Gastroesophageal sphincter (tissue), 4 donors: Measurements from ENCODE around the gene RRAGC. TPM values are rescaled to one million over a fixed set of nuclear protein-coding genes. Genes with fewer than 3 reads are reported as not detected.
A peak's percentile ranks its signal among the peaks of the same experiment; 100 is the strongest.

Experiments
- ATAC-seq: fragments of 150-250 bp; one replicate; pipeline ENCODE4 v1.9.1; 2016; ENCODE audit warnings: mild to moderate bottlenecking, moderate library complexity
- H3K27ac ChIP-seq, 4 donors: fragments of 200-600 bp; sonication (generic) in 3 of 4; 1 replicate in 3 of 4; 2 replicates in 1 of 4; pipeline ENCODE4 v1.5.1; 2016 to 2019
- H3K27me3 ChIP-seq: fragments of 200-600 bp; sonication (generic); one replicate; pipeline ENCODE4 v1.5.1; 2019
- H3K36me3 ChIP-seq, 2 donors: fragments of 200-600 bp; sonication (generic); one replicate each; pipeline ENCODE4 v1.5.1; 2019; ENCODE audit warnings: control low read depth in 1 of 2
- H3K4me1 ChIP-seq, 3 donors: fragments of 200-600 bp; sonication (generic); 1 replicate in 2 of 3; 2 replicates in 1 of 3; pipeline ENCODE4 v1.5.1; 2016 to 2019; ENCODE audit warnings: control low read depth in 2 of 3
- H3K4me3 ChIP-seq, 2 donors: fragments of 200-600 bp; sonication (generic); one replicate each; pipeline ENCODE4 v1.5.1; 2019; ENCODE audit warnings: mild to moderate bottlenecking in 1 of 2, moderate library complexity in 1 of 2
- H3K9me3 ChIP-seq, 3 donors: fragments of 200-600 bp; sonication (generic); one replicate each; pipeline ENCODE4 v1.5.1; 2017 to 2019; ENCODE audit warnings: control low read depth in 2 of 3
- CTCF ChIP-seq, 4 experiments: fragments of 200-600 bp in 2 of 4; fragments of 450-650 bp in 2 of 4; sonication (generic) in 1 of 4; IDR thresholded peaks; one replicate each; pipeline ENCODE4 v1.5.1; 2017 to 2019; ENCODE audit warnings: antibody characterized with exemption in 4 of 4, mild to moderate bottlenecking in 2 of 4, moderate library complexity in 2 of 4
- EP300 ChIP-seq: sonication (generic); formaldehyde crosslinking; IDR thresholded peaks from one replicate; pipeline ENCODE4 v1.6.1; 2017; ENCODE audit warnings: antibody characterized with exemption, mild to moderate bottlenecking
- POLR2A ChIP-seq, 2 donors: fragments of 450-650 bp; IDR thresholded peaks; one replicate each; pipeline ENCODE4 v1.6.1; 2017; ENCODE audit warnings: antibody characterized with exemption in 2 of 2, mild to moderate bottlenecking in 2 of 2, moderate library complexity in 1 of 2
- POLR2AphosphoS5 ChIP-seq: sonication (generic); formaldehyde crosslinking; IDR thresholded peaks from one replicate; pipeline ENCODE4 v1.6.1; 2017; ENCODE audit warnings: antibody characterized with exemption
- WGBS, 2 donors: methylation state at CpG; one replicate each; pipeline ENCODE4 v1.1.5; 2018; ENCODE audit warnings: low coverage in 1 of 2; 5-methylcytosine and 5-hydroxymethylcytosine counted together
- total RNA-seq, 4 donors: library from RNA; depleted of rRNA; stranded (reverse); fragments of >200 nt; gene quantifications; one replicate each; pipeline ENCODE4 v1.1.0, GENCODE V29; 2016

Gene RRAGC
- total RNA-seq, 4 donors from 2014 or later = 19.5 to 25.0 (median 20.5) TPM

- H3K36me3 ChIP-seq = no peaks in the 10 kb centered on the region
- peak; percentile 61 for ATAC-seq
- peaks cover 92% of the 10 kb centered on the region for H3K27me3 ChIP-seq
- H3K4me1 ChIP-seq = peaks cover 0 to 21% (median 0%) of the 10 kb centered on the region in 3 donors
- peaks cover 0 to 27% (median 0%) of the 10 kb centered on the region in 3 donors for H3K9me3 ChIP-seq
- no peak overlapping the region for H3K27ac ChIP-seq
- H3K4me3 ChIP-seq = peak overlapping the region in 1 of 2 donors; percentile 38
- TF ChIP-seq CTCF (IDR thresholded peaks at IDR 0.05) (peak in 3 of 4 experiments; percentile 47 to 82 (median 63)), EP300 (no peak)
- WGBS, 2 donors = 0 to 3% methylated on average over 2 to 18 of the region's 70 CpGs
These were observed 41.2 kb downstream of the RRAGC start for GRCh38 chr1:38818175-38818976.

- no peak overlapping the region for H3K27ac ChIP-seq
- WGBS, 2 donors = 72 to 80% methylated on average over 2 to 3 of the region's 45 CpGs
- TF ChIP-seq POLR2AphosphoS5 = no peak
- TF ChIP-seq EP300 = no peak
- TF ChIP-seq POLR2A (IDR thresholded peaks at IDR 0.05) = no peak
- TF ChIP-seq CTCF (IDR thresholded peaks at IDR 0.05) = no peak
- peaks cover 0 to 31% (median 0%) of the 10 kb centered on the region in 3 donors for H3K9me3 ChIP-seq
- H3K4me1 ChIP-seq = peaks cover 0 to 21% (median 0%) of the 10 kb centered on the region in 3 donors
- peaks cover 90% of the 10 kb centered on the region for H3K27me3 ChIP-seq
- ATAC-seq = no peak
- H3K4me3 ChIP-seq = peak overlapping the region in 1 of 2 donors; percentile 38
- no peaks in the 10 kb centered on the region for H3K36me3 ChIP-seq
These were observed 42.1 kb downstream of the RRAGC start for GRCh38 chr1:38817267-38818174.

- 30% methylated on average over 11 of the region's 36 CpGs; no CpG with 5 or more reads in 1 of the 2 donors for WGBS, 2 donors
- peaks cover 0 to 21% (median 0%) of the 10 kb centered on the region in 3 donors for H3K4me1 ChIP-seq
- TF ChIP-seq EP300 (no peak), POLR2A (IDR thresholded peaks at IDR 0.05) (no peak), CTCF (IDR thresholded peaks at IDR 0.05) (no peak), POLR2AphosphoS5 (no peak)
- peaks cover 90% of the 10 kb centered on the region for H3K27me3 ChIP-seq
- no peak overlapping the region for H3K27ac ChIP-seq
- no peak for ATAC-seq
- no peaks in the 10 kb centered on the region for H3K36me3 ChIP-seq
- H3K9me3 ChIP-seq = peaks cover 0 to 31% (median 0%) of the 10 kb centered on the region in 3 donors
- H3K4me3 ChIP-seq = no peak overlapping the region
These were observed 43.5 kb downstream of the RRAGC start for GRCh38 chr1:38815903-38816627.

GRCh38 chr1:38814984-38815464 lies 44.5 kb downstream of the RRAGC start:
- no peak for ATAC-seq
- Histone ChIP-seq H3K27ac (no peak overlapping the region), H3K9me3 (peaks cover 0 to 31% (median 0%) of the 10 kb centered on the region in 3 donors), H3K4me3 (no peak overlapping the region), H3K4me1 (peaks cover 0 to 21% (median 0%) of the 10 kb centered on the region in 3 donors), H3K27me3 (peaks cover 95% of the 10 kb centered on the region), H3K36me3 (no peaks in the 10 kb centered on the region)
- WGBS, 2 donors = 76 to 80% methylated on average over 1 of the region's 1 CpG
- TF ChIP-seq POLR2A (IDR thresholded peaks at IDR 0.05) (no peak), POLR2AphosphoS5 (no peak), CTCF (IDR thresholded peaks at IDR 0.05) (no peak), EP300 (no peak)
